Measurements from ENCODE around the gene CELA2B. TPM values are rescaled to one million over a fixed set of nuclear protein-coding genes. Genes with fewer than 3 reads are reported as not detected.

CELA2B gene
- polyA plus RNA-seq, 2 of the 4 experiments (the other 2 are of a cell fraction), result not detected

DNA sequence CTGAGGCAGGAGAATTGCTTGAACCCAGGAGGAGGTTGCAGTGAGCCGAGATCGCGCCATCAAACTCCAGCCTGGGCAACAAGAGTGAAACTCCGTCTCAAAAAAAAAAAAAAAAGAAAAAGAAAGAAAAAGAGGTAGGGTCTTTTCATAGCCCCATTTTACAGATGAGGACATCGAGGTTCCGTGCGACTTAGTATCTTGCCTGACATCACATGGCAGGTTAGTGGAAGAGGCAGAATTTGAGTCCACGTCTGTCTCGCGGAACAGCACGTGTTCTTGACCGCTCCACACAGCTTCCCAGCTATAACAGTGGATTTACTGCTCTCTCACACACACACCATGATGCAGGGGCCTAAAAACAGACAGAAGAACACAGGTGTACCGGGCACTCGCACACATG is 36.6 kb upstream of the CELA2B start:
- no peak for TF ChIP-seq CEBPB (IDR thresholded peaks at IDR 0.05)
- no peak for TF ChIP-seq HOXA7 (CRISPR knock-in tag; IDR thresholded peaks at IDR 0.05)
- no peak for TF ChIP-seq FOSB (CRISPR knock-in tag; IDR thresholded peaks at IDR 0.05)
- no peak for TF ChIP-seq FOSL2 (IDR thresholded peaks at IDR 0.05)
- no peak for TF ChIP-seq FOSL2 (CRISPR knock-in tag; IDR thresholded peaks at IDR 0.05)
- TF ChIP-seq ESRRA (IDR thresholded peaks at IDR 0.05; ENCODE audit: borderline replicate concordance, low read length), result no peak
- no peak for TF ChIP-seq SREBF2 (IDR thresholded peaks at IDR 0.05)
- TF ChIP-seq, protein P1, sequence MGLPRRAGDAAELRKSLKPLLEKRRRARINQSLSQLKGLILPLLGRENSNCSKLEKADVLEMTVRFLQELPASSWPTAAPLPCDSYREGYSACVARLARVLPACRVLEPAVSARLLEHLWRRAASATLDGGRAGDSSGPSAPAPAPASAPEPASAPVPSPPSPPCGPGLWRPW (IDR thresholded peaks at IDR 0.05), result no peak
- no peak for TF ChIP-seq KDM1A (IDR thresholded peaks at IDR 0.05; ENCODE audit: low read depth)
- no peak for FAIRE-seq
- Histone ChIP-seq H3K9me3 (no peaks in the 10 kb centered on the region), H3K27ac (no peak overlapping the region), H3K4me2 (no peak overlapping the region), H3K4me1 (no peaks in the 10 kb centered on the region), H3K4me3 (no peak overlapping the region)
- 92% methylated on average over 14 of the region's 14 CpGs for whole genome bisulfite sequencing (ENCODE audit: missing lambda C conversion rate)
- ChIA-PET CTCF (interaction anchor here (0.6 kb wide), 1 partner anchor 18 kb away, joined by 3 read pairs; no protein-coding TSS in a partner anchor), POLR2A (no interaction called here)
- no peak for DNase-seq (ENCODE audit: low read depth in 1 of 2, low spot score in 1 of 2)
- ATAC-seq, result no peak

DNA sequence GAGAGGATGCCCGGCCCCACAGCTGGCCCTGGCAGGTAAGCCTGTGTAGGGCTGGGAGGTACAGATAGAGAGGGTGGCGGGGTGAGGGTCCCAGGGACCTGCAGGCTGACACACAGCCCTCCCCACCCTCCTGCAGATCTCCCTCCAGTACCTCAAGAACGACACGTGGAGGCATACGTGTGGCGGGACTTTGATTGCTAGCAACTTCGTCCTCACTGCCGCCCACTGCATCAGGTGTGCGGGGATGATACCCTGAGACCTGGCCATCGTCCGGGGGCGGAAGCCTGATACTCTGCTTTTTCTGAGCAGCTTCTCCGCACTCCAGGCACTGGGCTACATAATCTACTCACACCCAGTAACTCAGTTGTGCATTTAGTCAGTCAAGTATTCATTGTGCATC is 35.5 kb upstream of the CELA2B start:
- Histone ChIP-seq H3K27ac (no peak overlapping the region), H3K4me2 (no peak overlapping the region), H3K4me3 (no peak overlapping the region), H3K9me3 (no peaks in the 10 kb centered on the region), H3K4me1 (no peaks in the 10 kb centered on the region)
- DNase-seq (ENCODE audit: low read depth in 1 of 2, low spot score in 1 of 2), result no peak
- FAIRE-seq, result no peak
- WGBS (ENCODE audit: missing lambda C conversion rate), result 93% methylated on average over 12 of the region's 13 CpGs
- no peak for ATAC-seq
- TF ChIP-seq ZFP36 (IDR thresholded peaks at IDR 0.05; ENCODE audit: borderline replicate concordance, partially characterized antibody) (no peak), CHD2 (IDR thresholded peaks at IDR 0.05; ENCODE audit: low read length, partially characterized antibody) (no peak), BHLHE40 (IDR thresholded peaks at IDR 0.05; ENCODE audit: low read depth, low read length) (no peak), SMC3 (IDR thresholded peaks at IDR 0.05) (no peak), JUN (IDR thresholded peaks at IDR 0.05) (no peak), FOXS1 (CRISPR knock-in tag; IDR thresholded peaks at IDR 0.05) (no peak), MAFK (IDR thresholded peaks at IDR 0.05; ENCODE audit: partially characterized antibody) (no peak), HDAC2 (IDR thresholded peaks at IDR 0.05) (no peak)
- POLR2A ChIA-PET, result no interaction called here
- CTCF ChIA-PET, result interaction anchor here (1.0 to 1.7 kb wide), 2 partner anchors 9 to 18 kb away, joined by 3 to 5 read pairs; no protein-coding TSS in a partner anchor

DNA sequence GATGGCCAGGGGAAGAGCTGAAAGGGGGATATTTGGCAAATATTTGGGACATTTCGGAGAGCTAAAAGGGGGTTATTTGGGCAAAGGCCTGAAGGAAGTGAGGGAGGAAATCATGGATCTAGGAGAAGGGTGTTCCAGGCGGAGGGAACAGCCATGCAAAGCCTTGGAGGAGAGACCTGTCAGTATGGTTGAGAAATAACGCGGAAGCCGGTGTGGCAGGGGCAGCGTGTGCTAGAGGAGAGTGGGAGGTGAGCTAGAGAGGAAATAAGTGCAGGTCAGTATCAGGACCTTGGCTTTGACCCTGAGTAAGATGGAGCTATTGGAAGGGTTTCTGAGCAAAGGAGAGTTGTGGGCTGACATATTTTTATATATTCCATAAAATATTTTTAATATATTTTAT is 34.7 kb upstream of the CELA2B start:
- FAIRE-seq (no peak), ATAC-seq (no peak)
- CTCF ChIA-PET, result interaction anchor here (1.0 to 1.7 kb wide), 3 partner anchors 10 to 118 kb away, joined by 3 to 5 read pairs (median 4); no protein-coding TSS in a partner anchor

DNA sequence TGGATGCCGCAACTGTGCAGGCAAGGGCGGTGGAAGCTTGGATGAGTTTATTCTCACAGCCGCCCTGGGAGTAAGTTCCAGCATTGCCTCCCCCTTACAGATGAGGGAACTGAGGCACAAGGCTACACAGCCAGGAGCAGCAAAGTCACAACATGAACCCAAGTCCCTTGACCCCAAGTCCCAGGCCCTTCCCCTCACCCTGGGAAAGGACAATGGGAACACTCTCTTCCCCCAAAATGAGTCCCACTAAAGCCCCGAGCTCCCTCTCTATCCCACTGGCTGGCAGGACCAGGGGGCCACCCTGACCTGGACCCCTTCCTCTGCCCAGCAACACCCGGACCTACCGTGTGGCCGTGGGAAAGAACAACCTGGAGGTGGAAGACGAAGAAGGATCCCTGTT is 33.8 kb upstream of the CELA2B start:
- WGBS (ENCODE audit: missing lambda C conversion rate), result 92% methylated on average over 8 of the region's 8 CpGs
- TF ChIP-seq CBX2 (IDR thresholded peaks at IDR 0.05; ENCODE audit: borderline replicate concordance, low read depth) (no peak), RARB (CRISPR knock-in tag; IDR thresholded peaks at IDR 0.05) (no peak), JUN (IDR thresholded peaks at IDR 0.05) (no peak), HOXB5 (CRISPR knock-in tag; IDR thresholded peaks at IDR 0.05) (no peak), NPAS2 (CRISPR knock-in tag; IDR thresholded peaks at IDR 0.05; ENCODE audit: borderline replicate concordance) (no peak), POLR2AphosphoS2 (conservative IDR thresholded peaks at IDR 0.05; ENCODE audit: low read length) (no peak), GATA3 (IDR thresholded peaks at IDR 0.05; ENCODE audit: borderline replicate concordance) (no peak), MAFK (IDR thresholded peaks at IDR 0.05; ENCODE audit: partially characterized antibody) (no peak), PHF8 (IDR thresholded peaks at IDR 0.05; ENCODE audit: borderline replicate concordance, low read depth) (no peak), SMC3 (IDR thresholded peaks at IDR 0.05) (no peak)
- TF ChIP-seq, protein P2, sequence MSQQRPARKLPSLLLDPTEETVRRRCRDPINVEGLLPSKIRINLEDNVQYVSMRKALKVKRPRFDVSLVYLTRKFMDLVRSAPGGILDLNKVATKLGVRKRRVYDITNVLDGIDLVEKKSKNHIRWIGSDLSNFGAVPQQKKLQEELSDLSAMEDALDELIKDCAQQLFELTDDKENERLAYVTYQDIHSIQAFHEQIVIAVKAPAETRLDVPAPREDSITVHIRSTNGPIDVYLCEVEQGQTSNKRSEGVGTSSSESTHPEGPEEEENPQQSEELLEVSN (IDR thresholded peaks at IDR 0.05; ENCODE audit: borderline replicate concordance, low read depth), result no peak
- TF ChIP-seq, protein P3, sequence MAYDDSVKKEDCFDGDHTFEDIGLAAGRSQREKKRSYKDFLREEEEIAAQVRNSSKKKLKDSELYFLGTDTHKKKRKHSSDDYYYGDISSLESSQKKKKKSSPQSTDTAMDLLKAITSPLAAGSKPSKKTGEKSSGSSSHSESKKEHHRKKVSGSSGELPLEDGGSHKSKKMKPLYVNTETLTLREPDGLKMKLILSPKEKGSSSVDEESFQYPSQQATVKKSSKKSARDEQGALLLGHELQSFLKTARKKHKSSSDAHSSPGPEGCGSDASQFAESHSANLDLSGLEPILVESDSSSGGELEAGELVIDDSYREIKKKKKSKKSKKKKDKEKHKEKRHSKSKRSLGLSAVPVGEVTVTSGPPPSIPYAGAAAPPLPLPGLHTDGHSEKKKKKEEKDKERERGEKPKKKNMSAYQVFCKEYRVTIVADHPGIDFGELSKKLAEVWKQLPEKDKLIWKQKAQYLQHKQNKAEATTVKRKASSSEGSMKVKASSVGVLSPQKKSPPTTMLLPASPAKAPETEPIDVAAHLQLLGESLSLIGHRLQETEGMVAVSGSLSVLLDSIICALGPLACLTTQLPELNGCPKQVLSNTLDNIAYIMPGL (CRISPR knock-in tag; IDR thresholded peaks at IDR 0.05; ENCODE audit: borderline replicate concordance), result no peak

More for the DNA sequence above, 34.7 kb upstream of the CELA2B start:
- no peak for TF ChIP-seq TFCP2L1 (CRISPR knock-in tag; IDR thresholded peaks at IDR 0.05)
- TF ChIP-seq, protein P4, sequence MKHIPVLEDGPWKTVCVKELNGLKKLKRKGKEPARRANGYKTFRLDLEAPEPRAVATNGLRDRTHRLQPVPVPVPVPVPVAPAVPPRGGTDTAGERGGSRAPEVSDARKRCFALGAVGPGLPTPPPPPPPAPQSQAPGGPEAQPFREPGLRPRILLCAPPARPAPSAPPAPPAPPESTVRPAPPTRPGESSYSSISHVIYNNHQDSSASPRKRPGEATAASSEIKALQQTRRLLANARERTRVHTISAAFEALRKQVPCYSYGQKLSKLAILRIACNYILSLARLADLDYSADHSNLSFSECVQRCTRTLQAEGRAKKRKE (CRISPR knock-in tag; IDR thresholded peaks at IDR 0.05; ENCODE audit: low read depth), result no peak
- TF ChIP-seq, protein P5, sequence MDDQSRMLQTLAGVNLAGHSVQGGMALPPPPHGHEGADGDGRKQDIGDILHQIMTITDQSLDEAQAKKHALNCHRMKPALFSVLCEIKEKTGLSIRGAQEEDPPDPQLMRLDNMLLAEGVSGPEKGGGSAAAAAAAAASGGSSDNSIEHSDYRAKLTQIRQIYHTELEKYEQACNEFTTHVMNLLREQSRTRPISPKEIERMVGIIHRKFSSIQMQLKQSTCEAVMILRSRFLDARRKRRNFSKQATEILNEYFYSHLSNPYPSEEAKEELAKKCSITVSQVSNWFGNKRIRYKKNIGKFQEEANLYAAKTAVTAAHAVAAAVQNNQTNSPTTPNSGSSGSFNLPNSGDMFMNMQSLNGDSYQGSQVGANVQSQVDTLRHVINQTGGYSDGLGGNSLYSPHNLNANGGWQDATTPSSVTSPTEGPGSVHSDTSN (IDR thresholded peaks at IDR 0.05), result no peak
- Histone ChIP-seq H3K9me3 (no peaks in the 10 kb centered on the region), H3K27ac (no peak overlapping the region), H3K4me3 (no peak overlapping the region), H3K4me1 (no peaks in the 10 kb centered on the region), H3K4me2 (no peak overlapping the region)
- no peak for DNase-seq (ENCODE audit: low read depth in 1 of 2, low spot score in 1 of 2)
- POLR2A ChIA-PET, result no interaction called here
- 90% methylated on average over 6 of the region's 6 CpGs for WGBS (ENCODE audit: missing lambda C conversion rate)

More for the DNA sequence above, 33.8 kb upstream of the CELA2B start:
- DNase-seq (ENCODE audit: low read depth in 1 of 2, low spot score in 1 of 2) (no peak), FAIRE-seq (no peak), ATAC-seq (no peak)
- Histone ChIP-seq H3K27ac (no peak overlapping the region), H3K4me3 (no peak overlapping the region), H3K9me3 (no peaks in the 10 kb centered on the region), H3K4me1 (no peaks in the 10 kb centered on the region), H3K4me2 (no peak overlapping the region)
- ChIA-PET CTCF (interaction anchor here (1.4 kb wide), 1 partner anchor 119 kb away, joined by 4 read pairs; no protein-coding TSS in a partner anchor), POLR2A (no interaction called here)

Measured in A549 (cell line).